HG03196 (cell line): ENCODE data around the gene SLCO2A1.

ENCODE experiments used
- ATAC-seq: cut with Tn5 transposase; IDR thresholded peaks from one replicate; pipeline ENCODE4 v1.9.1; 2021; ENCODE audit not compliant: unreplicated experiment

The SLCO2A1 gene

DNA sequence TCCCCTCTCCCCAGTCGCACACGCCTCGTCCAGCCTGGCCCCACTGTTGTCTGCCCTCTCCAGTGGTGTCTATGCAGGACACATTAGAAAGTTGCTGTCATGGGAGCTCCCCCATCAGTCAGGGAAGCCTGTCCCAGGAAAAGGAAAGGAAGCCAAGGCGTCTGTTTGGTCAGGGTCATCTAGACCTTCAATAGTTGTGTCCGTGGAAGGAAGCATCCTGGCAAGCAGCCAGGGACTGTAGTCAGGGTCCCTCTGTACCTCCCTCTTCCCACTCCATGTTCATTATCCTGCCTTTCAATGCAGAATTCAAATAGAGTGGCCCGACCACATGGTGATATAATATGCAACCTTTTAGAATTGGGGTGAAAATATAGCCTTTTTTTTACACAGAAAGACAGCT is 73.4 kb downstream of the SLCO2A1 start:
- ATAC-seq, result no peak

GRCh38 chr3:133955892-133956291 is 73.8 kb downstream of the SLCO2A1 start:
- no peak for ATAC-seq

GRCh38 chr3:133954717-133955360 is 74.9 kb downstream of the SLCO2A1 start:
- no peak for ATAC-seq

DNA sequence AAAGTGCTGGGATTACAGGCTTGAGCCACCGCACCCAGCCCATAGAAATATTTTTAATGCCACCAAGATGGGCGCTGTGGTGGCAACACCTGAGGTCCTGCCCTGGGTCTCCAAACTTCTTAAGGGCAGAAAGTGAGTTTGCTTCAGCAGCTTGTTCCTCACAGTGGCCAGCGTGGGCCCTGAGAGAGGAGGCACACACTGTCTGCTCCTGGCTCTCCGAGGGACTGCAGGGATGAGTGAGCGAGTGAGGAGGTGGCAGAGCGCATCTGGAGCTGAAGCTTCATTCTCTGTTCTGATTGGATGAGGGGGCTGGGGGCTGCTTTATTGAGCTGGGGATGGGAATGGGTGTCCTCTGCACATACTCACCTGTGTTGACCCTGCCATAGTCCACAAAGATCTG is 76.4 kb downstream of the SLCO2A1 start:
- no peak for ATAC-seq

DNA sequence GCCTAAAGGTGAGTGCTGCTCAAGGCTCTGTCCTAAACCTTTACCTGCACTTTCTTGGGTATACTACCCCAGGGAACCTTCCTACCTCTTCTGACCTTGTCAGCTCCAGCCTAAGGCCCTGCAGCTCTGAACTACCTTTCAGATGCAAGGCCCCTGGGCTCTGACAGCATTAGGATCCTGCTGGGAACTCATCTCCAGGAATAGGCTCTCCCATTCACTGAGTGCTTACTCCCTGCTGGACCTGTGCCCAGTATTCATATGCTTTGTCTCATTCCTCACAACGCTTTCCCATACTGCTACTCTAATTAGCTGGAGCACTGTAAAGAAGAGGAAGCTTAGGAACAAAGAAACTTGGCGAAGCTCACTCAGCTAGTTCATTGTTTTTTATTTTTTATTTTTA is 80.3 kb downstream of the SLCO2A1 start:
- ATAC-seq, result no peak

GRCh38 chr3:133948996-133949395 is 80.7 kb downstream of the SLCO2A1 start:
- ATAC-seq, result no peak

GRCh38 chr3:133948131-133948810 is 81.5 kb downstream of the SLCO2A1 start:
- ATAC-seq, result no peak

GRCh38 chr3:133945381-133946095 is 84.2 kb downstream of the SLCO2A1 start:
- no peak for ATAC-seq

GRCh38 chr3:133944641-133945380 is 84.9 kb downstream of the SLCO2A1 start:
- no peak for ATAC-seq

DNA sequence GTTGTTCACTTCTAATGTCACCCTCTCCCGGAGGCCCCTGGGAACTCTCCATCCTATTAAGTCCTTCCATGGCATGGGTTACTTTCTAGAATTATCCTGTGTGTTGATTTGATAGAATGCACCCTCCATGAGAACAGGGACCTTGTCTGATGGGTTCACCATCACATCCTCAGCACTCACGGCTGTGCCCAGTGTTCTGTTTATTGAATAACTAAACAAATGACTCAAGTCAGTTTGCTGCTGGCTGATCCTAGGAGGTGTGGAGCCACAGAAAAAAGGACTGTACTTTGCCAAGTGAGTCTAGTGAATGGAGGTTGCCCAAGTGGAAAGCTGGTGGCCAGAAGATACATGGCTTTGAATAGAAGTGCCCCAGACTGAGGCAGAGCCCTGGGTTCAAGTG is 85.5 kb downstream of the SLCO2A1 start:
- no peak for ATAC-seq

GRCh38 chr3:133943639-133944141 is 86.0 kb downstream of the SLCO2A1 start:
- no peak for ATAC-seq

- no peak for ATAC-seq
Measured at GRCh38 chr3:133943031-133943535, 86.6 kb downstream of the SLCO2A1 start.

- ATAC-seq, result no peak
Measured at GRCh38 chr3:133941415-133941821, 88.3 kb downstream of the SLCO2A1 start.

GRCh38 chr3:133940536-133940935 is 89.2 kb downstream of the SLCO2A1 start:
- ATAC-seq, result no peak

GRCh38 chr3:133939463-133939835 is 90.3 kb downstream of the SLCO2A1 start:
- ATAC-seq, result no peak

DNA sequence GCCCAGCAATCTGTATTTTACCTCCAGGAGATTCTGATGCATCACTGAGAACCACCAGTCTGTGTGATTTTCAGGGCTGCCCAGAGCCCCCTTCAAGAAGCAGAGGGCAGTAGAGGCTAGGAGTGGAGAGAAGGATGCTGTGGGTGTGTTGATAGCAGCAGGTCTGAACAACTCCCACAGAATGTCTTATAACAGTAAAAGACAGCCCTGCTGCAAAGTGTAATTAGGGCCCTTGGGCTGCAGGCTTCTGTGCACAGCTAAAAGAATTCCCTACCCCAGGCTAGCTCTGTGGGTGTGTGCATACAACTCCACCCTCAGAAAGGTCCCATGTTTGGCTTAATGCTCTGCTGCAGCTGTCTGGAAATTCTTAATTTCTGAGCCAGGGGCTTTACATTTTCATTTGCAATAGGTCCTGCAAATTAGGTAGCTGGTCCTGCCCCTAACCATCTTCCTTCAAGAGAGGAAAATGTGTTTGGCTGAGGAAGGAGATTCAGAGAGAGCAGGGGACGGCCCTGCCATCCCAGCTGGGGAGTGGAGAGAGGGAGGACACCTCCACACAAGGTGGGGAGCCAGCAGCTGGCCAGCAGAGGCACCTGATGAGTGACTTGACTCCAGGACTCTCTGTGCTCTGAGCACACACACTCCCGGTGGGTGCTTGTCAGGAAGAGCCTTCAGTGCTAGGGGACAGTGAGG is 90.8 kb downstream of the SLCO2A1 start:
- ATAC-seq, result no peak

GRCh38 chr3:133937756-133938601 is 91.7 kb downstream of the SLCO2A1 start:
- no peak for ATAC-seq

DNA sequence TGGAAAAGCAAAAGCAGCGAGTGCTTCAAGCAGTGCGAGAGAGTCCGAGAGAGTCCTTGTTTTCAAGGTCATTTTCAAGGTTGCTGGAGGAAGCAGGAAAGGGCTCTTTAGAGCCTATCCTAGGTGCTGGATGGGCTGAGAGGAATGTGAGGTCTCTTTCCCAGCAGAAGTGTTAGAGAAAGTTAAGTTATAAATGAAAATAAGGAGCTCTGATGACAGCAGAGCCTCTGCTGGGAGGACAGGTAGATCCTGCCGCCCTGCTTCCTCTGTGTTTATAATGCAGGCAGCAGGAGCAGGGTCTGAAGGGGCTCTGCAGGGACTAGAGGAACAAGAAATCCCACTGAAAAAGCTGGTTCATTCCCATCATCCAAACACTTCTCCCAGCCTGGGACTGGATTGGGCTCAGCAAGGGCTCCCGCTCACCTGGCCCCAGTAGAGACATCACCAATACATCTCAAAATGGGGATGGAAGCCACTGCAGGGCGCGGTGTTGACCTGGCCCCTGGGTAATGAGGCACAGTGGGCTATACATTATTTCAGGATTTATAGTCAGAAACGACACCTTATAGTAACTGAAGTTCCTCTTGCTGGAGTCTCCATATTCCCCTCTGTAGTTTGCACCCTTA is 92.6 kb downstream of the SLCO2A1 start:
- no peak for ATAC-seq
